Sigmoid colon (tissue), 3 donors: ENCODE measurements around the gene EWSR1.

Experiments
- CTCF ChIP-seq, 4 experiments: fragments of 450-650 bp in 3 of 4; fragments of 200-600 bp in 1 of 4; IDR thresholded peaks; one replicate each; pipeline ENCODE4 v1.5.1; 2016 to 2019; ENCODE audit warnings: antibody characterized with exemption in 4 of 4, mild to moderate bottlenecking in 3 of 4, moderate library complexity in 2 of 4
- POLR2A ChIP-seq, 2 donors: fragments of 450-650 bp; IDR thresholded peaks; one replicate each; pipeline ENCODE4 v1.6.1; 2016; ENCODE audit warnings: antibody characterized with exemption in 2 of 2, mild to moderate bottlenecking in 2 of 2, moderate library complexity in 2 of 2

GRCh38 chr22:29334696-29335344 is 66.8 kb downstream of the EWSR1 start:
- TF ChIP-seq CTCF (IDR thresholded peaks at IDR 0.05), result no peak
- TF ChIP-seq POLR2A (IDR thresholded peaks at IDR 0.05), result no peak
